WTC11 (cell line): ENCODE results near the gene LIF.

Experiments
- AR ChIP-seq: fragments of 250-450 bp; sonication (Bioruptor Pico); IDR thresholded peaks from 2 replicates; pipeline ENCODE4 v1.9.0; 2021; ENCODE audit warnings: mild to moderate bottlenecking
- ATF3 ChIP-seq: sonication (generic); formaldehyde crosslinking; conservative IDR thresholded peaks from 2 replicates; pipeline ENCODE4 v1.8.1; 2022; ENCODE audit warnings: mild to moderate bottlenecking, missing genetic modification reagents
- CREB1 ChIP-seq: sonication (generic); formaldehyde crosslinking; IDR thresholded peaks from 2 replicates; pipeline ENCODE4 v1.8.0; 2023; ENCODE audit warnings: mild to moderate bottlenecking, missing genetic modification reagents
- CTCF ChIP-seq: fragments of 200-600 bp; IDR thresholded peaks from 2 replicates; pipeline ENCODE4 v1.8.0; 2022; ENCODE audit warnings: antibody characterized with exemption
- E2F4 ChIP-seq: sonication (generic); formaldehyde crosslinking; IDR thresholded peaks from 2 replicates; pipeline ENCODE4 v1.8.1; 2022; ENCODE audit warnings: low read depth, mild to moderate bottlenecking, moderate library complexity, missing genetic modification reagents, borderline replicate concordance
- FOXP4 ChIP-seq: sonication (generic); formaldehyde crosslinking; IDR thresholded peaks from 2 replicates; pipeline ENCODE4 v1.8.0; 2022; ENCODE audit warnings: mild to moderate bottlenecking, missing genetic modification reagents
- GABPB1 ChIP-seq: sonication (generic); formaldehyde crosslinking; IDR thresholded peaks from 2 replicates; pipeline ENCODE4 v1.8.1; 2023; ENCODE audit warnings: mild to moderate bottlenecking, missing genetic modification reagents
- JUN ChIP-seq: sonication (generic); formaldehyde crosslinking; IDR thresholded peaks from 2 replicates; pipeline ENCODE4 v1.8.0; 2023; ENCODE audit warnings: mild to moderate bottlenecking, missing genetic modification reagents
- MAX ChIP-seq: sonication (generic); formaldehyde crosslinking; IDR thresholded peaks from 2 replicates; pipeline ENCODE4 v1.8.0; 2022; ENCODE audit warnings: mild to moderate bottlenecking, missing genetic modification reagents
- NR2C2 ChIP-seq: sonication (generic); formaldehyde crosslinking; IDR thresholded peaks from 2 replicates; pipeline ENCODE4 v1.8.0; 2022; ENCODE audit warnings: mild to moderate bottlenecking, missing genetic modification reagents
- PRDM15 ChIP-seq: sonication (generic); formaldehyde crosslinking; IDR thresholded peaks from 2 replicates; pipeline ENCODE4 v1.8.0; 2022; ENCODE audit warnings: missing genetic modification reagents
- TCF7 ChIP-seq: sonication (generic); formaldehyde crosslinking; IDR thresholded peaks from 2 replicates; pipeline ENCODE4 v1.8.0; 2022; ENCODE audit warnings: mild to moderate bottlenecking, low read depth, missing genetic modification reagents, moderate library complexity
- ZBTB21 ChIP-seq: sonication (generic); formaldehyde crosslinking; IDR thresholded peaks from 2 replicates; pipeline ENCODE4 v1.8.1; 2023; ENCODE audit warnings: mild to moderate bottlenecking, missing genetic modification reagents, borderline replicate concordance
- ZNF425 ChIP-seq: fragments of 250-450 bp; sonication (Bioruptor Pico); conservative IDR thresholded peaks from 2 replicates; pipeline ENCODE4 v1.9.0; 2021; ENCODE audit warnings: mild to moderate bottlenecking

GRCh38 chr22:30268331-30268730 lies 21.8 kb upstream of the LIF start:
- TF ChIP-seq ZBTB21 (CRISPR knock-in tag) (no peak), CTCF (no peak), FOXP4 (CRISPR knock-in tag) (no peak), ATF3 (CRISPR knock-in tag) (no peak), PRDM15 (CRISPR knock-in tag) (no peak), ZNF425 (no peak), E2F4 (no peak), JUN (CRISPR knock-in tag) (no peak), CREB1 (CRISPR knock-in tag) (no peak), MAX (CRISPR knock-in tag) (no peak), TCF7 (no peak), GABPB1 (CRISPR knock-in tag) (no peak), NR2C2 (CRISPR knock-in tag) (no peak), AR (no peak)
